Stimulated activated CD8-positive, alpha-beta memory T cell treated with anti-CD3 and anti-CD28 coated beads, Interleukin-12 subunit alpha, Interleukin-12 subunit beta, amount 100 ng/mL, for 1 hour (primary cell): ENCODE data around the gene GATB.

Experiments
- DNase-seq: peaks from one replicate; pipeline ENCODE4 v3.0.0-alpha.2; 2020; ENCODE audit warnings: low read depth

The GATB gene

GRCh38 chr4:151649479-151649878 lies 111.3 kb downstream of the GATB start:
- no peak for DNase-seq

- DNase-seq: no peak
Observed at GRCh38 chr4:151646322-151646721, 114.5 kb downstream of the GATB start.

GRCh38 chr4:151644622-151645021 lies 116.2 kb downstream of the GATB start:
- DNase-seq: no peak

- DNase-seq: no peak
Observed at GRCh38 chr4:151643564-151643963, 117.2 kb downstream of the GATB start.

GRCh38 chr4:151641983-151642382 lies 118.8 kb downstream of the GATB start:
- DNase-seq: no peak

- DNase-seq: no peak
Observed at GRCh38 chr4:151641167-151641566, 119.6 kb downstream of the GATB start.

- DNase-seq: no peak
Observed at GRCh38 chr4:151640381-151640780, 120.4 kb downstream of the GATB start.

- DNase-seq: no peak
Observed at GRCh38 chr4:151638295-151638858, 122.4 kb downstream of the GATB start.

- DNase-seq: no peak
Observed at GRCh38 chr4:151631349-151631748, 129.5 kb downstream of the GATB start.

GRCh38 chr4:151629097-151629783 lies 131.6 kb downstream of the GATB start:
- no peak for DNase-seq

GRCh38 chr4:151628001-151628608 lies 132.7 kb downstream of the GATB start:
- DNase-seq: no peak

GRCh38 chr4:151627491-151627890 lies 133.3 kb downstream of the GATB start:
- no peak for DNase-seq

- DNase-seq: no peak
Observed at GRCh38 chr4:151626751-151627150, 134.1 kb downstream of the GATB start.

- DNase-seq: no peak
Observed at GRCh38 chr4:151626228-151626627, 134.6 kb downstream of the GATB start.

- no peak for DNase-seq
Observed at GRCh38 chr4:151624626-151625565, 135.9 kb downstream of the GATB start.
